Activated CD8-positive, alpha-beta T cell treated with anti-CD3 and anti-CD28 coated beads, Interleukin-2, amount 10 ng/mL, durations not matched to agents 7 days and 5 days (primary cell): ENCODE results near the gene STXBP2. TPM values are rescaled to one million over a fixed set of nuclear protein-coding genes. Genes with fewer than 3 reads are reported as not detected.

Source experiments
- ATAC-seq: fragments of 150-1000 bp; cut with Tn5 transposase; one replicate; pipeline ENCODE4 v1.10.0; 2021; ENCODE audit warnings: moderate library complexity
- CTCF ChIA-PET: fragments of 350-600 bp; sonication (Branson Sonifier 250); formaldehyde crosslinking; loops from one replicate; lab custom pipeline; 2021; ENCODE audit warnings: antibody characterized with exemption; lab: Charles Lee
- POLR2A ChIA-PET: fragments of 350-600 bp; sonication (Branson Sonifier 250); formaldehyde crosslinking; loops from one replicate; lab custom pipeline; 2021; ENCODE audit warnings: antibody characterized with exemption; lab: Charles Lee
- DNase-seq: peaks from one replicate; pipeline ENCODE4 v3.0.0-alpha.2; 2020
- H3K27ac Mint-ChIP-seq: one replicate; pipeline ENCODE4 v1.8.0; 2021; ENCODE audit warnings: mild to moderate bottlenecking, mixed read lengths
- H3K27me3 Mint-ChIP-seq: one replicate; pipeline ENCODE4 v1.8.0; 2021; ENCODE audit warnings: low read depth, mixed read lengths
- H3K36me3 Mint-ChIP-seq: one replicate; pipeline ENCODE4 v1.8.0; 2021; ENCODE audit warnings: low read depth, mixed read lengths
- H3K4me1 Mint-ChIP-seq: one replicate; pipeline ENCODE4 v1.8.0; 2021; ENCODE audit warnings: low read depth, mixed read lengths
- H3K4me3 Mint-ChIP-seq: one replicate; pipeline ENCODE4 v1.8.0; 2021; ENCODE audit warnings: mild to moderate bottlenecking, mixed read lengths
- H3K9me3 Mint-ChIP-seq: one replicate; pipeline ENCODE4 v1.8.0; 2022; ENCODE audit warnings: mixed read lengths; ENCODE audit not compliant: insufficient read depth
- total RNA-seq, 2 experiments: library from RNA; stranded (reverse); gene quantifications; one replicate each; pipeline ENCODE4 v1.2.3, GENCODE V29; 2021

Gene STXBP2
- total RNA-seq, 2 experiments from 2014 or later, result 162 to 168 TPM

- CTCF ChIA-PET, result no interaction called here
- Mint-ChIP-seq H3K9me3 (no peaks in the 10 kb centered on the region), H3K27ac (no peak overlapping the region), H3K4me3 (no peak overlapping the region), H3K27me3 (no peaks in the 10 kb centered on the region), H3K36me3 (peaks cover 19% of the 10 kb centered on the region), H3K4me1 (peaks cover 6% of the 10 kb centered on the region)
- no peak for DNase-seq
- POLR2A ChIA-PET, result no interaction called here
- no peak for ATAC-seq
Observed at GRCh38 chr19:7647156-7647555, 10.2 kb downstream of the STXBP2 start.

DNA sequence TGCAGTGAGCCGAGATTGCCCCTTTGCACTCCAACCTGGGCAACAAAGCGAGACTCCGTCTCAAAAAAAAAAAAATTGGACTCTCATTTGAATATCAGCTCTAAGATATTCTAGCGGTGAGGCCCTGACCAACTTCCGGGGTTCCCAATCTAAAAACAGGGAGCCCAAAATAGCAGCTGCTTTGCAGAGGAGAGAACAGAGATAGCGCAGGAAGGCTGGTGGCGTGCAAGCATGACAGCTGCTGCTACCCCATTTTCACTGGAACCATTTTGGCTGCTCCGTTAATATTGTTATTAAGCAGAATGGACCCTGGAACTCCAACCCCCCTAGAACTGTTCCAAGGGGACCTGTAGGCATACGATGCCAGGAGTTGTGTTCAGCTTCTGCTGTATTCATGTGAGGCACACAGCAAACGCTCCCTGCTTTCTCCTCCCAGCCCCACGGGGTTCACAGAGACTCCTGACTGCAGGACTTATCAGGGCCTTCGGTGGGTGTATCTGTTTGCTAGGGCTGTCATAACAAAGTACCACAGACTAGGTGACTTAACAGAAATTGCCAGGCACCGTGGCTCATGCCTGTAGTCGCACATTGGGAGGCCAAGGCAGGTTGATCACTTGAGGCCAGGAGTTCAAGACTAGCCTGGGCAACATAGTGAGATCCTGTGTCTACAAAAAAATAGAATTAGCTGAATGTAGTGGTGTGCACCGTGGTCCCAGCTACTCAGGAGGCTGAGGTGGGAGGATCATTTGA, 11.5 kb downstream of the STXBP2 start:
- H3K27me3 Mint-ChIP-seq, result no peaks in the 10 kb centered on the region
- DNase-seq, result no peak
- peaks cover 12% of the 10 kb centered on the region for H3K36me3 Mint-ChIP-seq
- ChIA-PET CTCF (interaction anchor here (0.8 to 11.0 kb wide), 5 partner anchors 19 to 151 kb away, joined by 3 to 100 read pairs (median 3); partner anchors contain the start of genes PET100, TRAPPC5 and XAB2), POLR2A (interaction anchor here (0.7 to 1.1 kb wide), 3 partner anchors 11 to 36 kb away, joined by 4 read pairs; partner anchors contain the start of gene RETN)
- no peaks in the 10 kb centered on the region for H3K9me3 Mint-ChIP-seq
- no peak overlapping the region for H3K4me3 Mint-ChIP-seq
- H3K4me1 Mint-ChIP-seq, result peaks cover 12% of the 10 kb centered on the region
- H3K27ac Mint-ChIP-seq, result no peak overlapping the region
- no peak for ATAC-seq

- H3K27me3 Mint-ChIP-seq, result no peaks in the 10 kb centered on the region
- no peak overlapping the region for H3K4me3 Mint-ChIP-seq
- H3K27ac Mint-ChIP-seq, result no peak overlapping the region
- H3K36me3 Mint-ChIP-seq, result peaks cover 8% of the 10 kb centered on the region
- DNase-seq (no peak), ATAC-seq (no peak)
- ChIA-PET POLR2A (no interaction called here), CTCF (interaction anchor here (3.3 to 11.0 kb wide), 2 partner anchors 12 to 31 kb away, joined by 15 to 100 read pairs; partner anchors contain the start of genes STXBP2 and TRAPPC5)
- no peaks in the 10 kb centered on the region for H3K9me3 Mint-ChIP-seq
- peaks cover 12% of the 10 kb centered on the region for H3K4me1 Mint-ChIP-seq
Observed at GRCh38 chr19:7650148-7650547, 13.2 kb downstream of the STXBP2 start.

- peaks cover 22% of the 10 kb centered on the region for H3K4me1 Mint-ChIP-seq
- no peaks in the 10 kb centered on the region for H3K27me3 Mint-ChIP-seq
- H3K4me3 Mint-ChIP-seq, result peak overlapping the region; percentile 58
- ATAC-seq (peak; percentile 90), DNase-seq (peak; percentile 91)
- ChIA-PET POLR2A (interaction anchor here (0.8 to 2.7 kb wide), 2 partner anchors 22 to 147 kb away, joined by 3 to 8 read pairs; partner anchors contain the start of genes PET100 and XAB2), CTCF (interaction anchor here (0.6 to 11.0 kb wide), 18 partner anchors 8 to 553 kb away, joined by 3 to 100 read pairs (median 4); partner anchors contain the start of genes PCP2, PET100, RETN and STXBP2)
- peak overlapping the region; percentile 66 for H3K27ac Mint-ChIP-seq
- no peaks in the 10 kb centered on the region for H3K9me3 Mint-ChIP-seq
- peaks cover 3% of the 10 kb centered on the region for H3K36me3 Mint-ChIP-seq
Observed at GRCh38 chr19:7652061-7652641, 15.2 kb downstream of the STXBP2 start.

GRCh38 chr19:7654401-7654800, 17.5 kb downstream of the STXBP2 start:
- ATAC-seq (no peak), DNase-seq (no peak)
- ChIA-PET CTCF (interaction anchor here (11.0 kb wide), 1 partner anchor 27 kb away, joined by 100 read pairs; the partner anchor contains the start of gene TRAPPC5), POLR2A (interaction anchor here (1.0 kb wide), 1 partner anchor 25 kb away, joined by 3 read pairs; the partner anchor contains the start of genes PET100 and XAB2)
- Mint-ChIP-seq H3K4me1 (peaks cover 36% of the 10 kb centered on the region), H3K4me3 (no peak overlapping the region), H3K9me3 (no peaks in the 10 kb centered on the region), H3K36me3 (no peaks in the 10 kb centered on the region), H3K27me3 (no peaks in the 10 kb centered on the region), H3K27ac (no peak overlapping the region)

- no peak overlapping the region for H3K4me3 Mint-ChIP-seq
- no peaks in the 10 kb centered on the region for H3K9me3 Mint-ChIP-seq
- no peak for DNase-seq
- ChIA-PET POLR2A (interaction anchor here (2.9 kb wide), 1 partner anchor 26 kb away, joined by 12 read pairs; the partner anchor contains the start of genes PET100 and XAB2), CTCF (interaction anchor here (0.8 to 11.0 kb wide), 2 partner anchors 18 to 26 kb away, joined by 3 to 100 read pairs; partner anchors contain the start of gene TRAPPC5)
- no peaks in the 10 kb centered on the region for H3K36me3 Mint-ChIP-seq
- H3K27ac Mint-ChIP-seq, result no peak overlapping the region
- no peaks in the 10 kb centered on the region for H3K27me3 Mint-ChIP-seq
- no peak for ATAC-seq
- H3K4me1 Mint-ChIP-seq, result peaks cover 36% of the 10 kb centered on the region
Observed at GRCh38 chr19:7655581-7655980, 18.7 kb downstream of the STXBP2 start.

GRCh38 chr19:7657131-7657751, 20.3 kb downstream of the STXBP2 start:
- ChIA-PET POLR2A (interaction anchor here (2.9 kb wide), 1 partner anchor 27 kb away, joined by 12 read pairs; the partner anchor contains the start of genes PET100 and XAB2), CTCF (interaction anchor here (0.7 to 11.0 kb wide), 5 partner anchors 17 to 143 kb away, joined by 3 to 100 read pairs (median 3); partner anchors contain the start of gene TRAPPC5)
- ATAC-seq, result peak; percentile 58
- peak; percentile 58 for DNase-seq
- no peaks in the 10 kb centered on the region for H3K36me3 Mint-ChIP-seq
- no peaks in the 10 kb centered on the region for H3K9me3 Mint-ChIP-seq
- H3K4me1 Mint-ChIP-seq, result peaks cover 33% of the 10 kb centered on the region
- H3K4me3 Mint-ChIP-seq, result peak overlapping the region; percentile 68
- peaks cover 2% of the 10 kb centered on the region for H3K27me3 Mint-ChIP-seq
- peak overlapping the region; percentile 86 for H3K27ac Mint-ChIP-seq

DNA sequence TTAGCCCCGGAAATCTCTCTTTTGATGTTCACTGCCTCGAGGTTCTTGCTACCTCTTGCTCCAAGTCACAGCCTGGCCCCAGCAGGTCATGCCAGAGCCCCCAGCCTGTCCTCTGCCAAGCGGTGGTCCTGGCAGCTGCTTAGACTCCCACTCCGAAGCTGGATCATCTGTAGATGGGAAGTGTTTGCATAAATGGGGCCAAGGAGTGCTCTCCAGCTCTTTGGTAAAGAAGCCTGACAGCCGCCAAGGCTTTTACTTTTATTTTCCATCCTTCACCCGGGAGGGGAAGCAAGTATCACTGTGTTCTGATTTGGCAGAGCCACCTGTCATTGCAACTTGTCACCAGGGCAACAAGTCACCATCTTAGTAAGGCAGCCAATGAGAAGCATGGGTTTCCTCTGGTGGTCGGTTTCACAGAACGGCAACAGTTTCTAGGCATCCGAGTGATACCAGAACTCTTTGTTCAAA, 21.3 kb downstream of the STXBP2 start:
- ChIA-PET CTCF (interaction anchor here (0.9 to 11.0 kb wide), 5 partner anchors 16 to 211 kb away, joined by 3 to 100 read pairs (median 4); partner anchors contain the start of gene TRAPPC5), POLR2A (interaction anchor here (1.2 to 1.3 kb wide), 3 partner anchors 11 to 29 kb away, joined by 3 to 5 read pairs (median 4); partner anchors contain the start of genes PET100, RETN and XAB2)
- Mint-ChIP-seq H3K27ac (peak overlapping the region; percentile 86), H3K27me3 (peaks cover 2% of the 10 kb centered on the region), H3K4me1 (peaks cover 25% of the 10 kb centered on the region), H3K9me3 (no peaks in the 10 kb centered on the region), H3K4me3 (peak overlapping the region; percentile 68), H3K36me3 (no peaks in the 10 kb centered on the region)
- DNase-seq (peak; percentile 77), ATAC-seq (peak; percentile 94)

DNA sequence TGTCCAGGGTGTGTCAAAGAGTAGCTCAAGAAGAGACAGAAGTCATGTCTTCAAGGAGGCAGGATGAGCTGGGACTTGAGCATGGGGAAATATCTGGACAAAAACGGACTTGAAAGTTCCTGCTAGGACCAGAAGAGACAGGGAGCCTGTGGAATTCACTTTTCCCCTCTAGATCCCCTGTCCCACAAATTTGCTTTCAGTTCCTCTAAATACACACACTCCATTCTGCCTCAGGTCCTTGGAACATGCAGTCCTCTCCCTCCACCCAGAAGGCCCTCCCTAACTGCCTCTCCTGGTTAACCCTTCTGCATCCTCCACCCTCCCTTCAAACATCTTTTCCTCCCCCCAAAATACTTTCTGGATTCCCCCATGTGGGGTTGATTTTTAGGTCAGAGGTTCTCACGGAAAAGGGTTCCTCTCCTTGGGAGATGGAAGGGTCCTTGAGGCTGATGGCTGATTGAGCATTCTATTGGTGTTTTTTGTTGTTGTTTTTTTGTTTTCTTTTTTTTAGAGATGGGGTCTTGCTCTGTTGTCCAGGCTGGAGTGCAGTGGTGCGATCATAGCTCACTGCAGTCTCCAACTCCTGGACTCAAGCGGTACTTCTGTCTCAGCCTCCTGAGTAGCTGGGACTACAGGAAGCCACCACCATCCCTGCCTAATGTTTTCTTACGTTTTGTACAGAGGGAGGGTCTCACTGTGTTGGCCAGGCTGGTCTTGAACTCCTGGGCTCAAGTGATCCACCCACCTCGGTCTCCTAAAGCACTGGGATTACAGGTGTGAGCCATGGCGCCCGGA, 25.0 kb downstream of the STXBP2 start:
- Mint-ChIP-seq H3K4me3 (no peak overlapping the region), H3K9me3 (no peaks in the 10 kb centered on the region), H3K36me3 (no peaks in the 10 kb centered on the region), H3K27ac (no peak overlapping the region), H3K4me1 (peaks cover 16% of the 10 kb centered on the region), H3K27me3 (peaks cover 4% of the 10 kb centered on the region)
- no peak for ATAC-seq
- ChIA-PET POLR2A (no interaction called here), CTCF (interaction anchor here (1.4 to 2.1 kb wide), 3 partner anchors 10 to 94 kb away, joined by 4 to 17 read pairs (median 6); partner anchors contain the start of gene TRAPPC5)
- DNase-seq, result no peak

GRCh38 chr19:7662657-7663056, 25.7 kb downstream of the STXBP2 start:
- Mint-ChIP-seq H3K9me3 (no peaks in the 10 kb centered on the region), H3K4me3 (no peak overlapping the region), H3K27me3 (peaks cover 5% of the 10 kb centered on the region), H3K27ac (no peak overlapping the region), H3K36me3 (no peaks in the 10 kb centered on the region), H3K4me1 (peaks cover 9% of the 10 kb centered on the region)
- POLR2A ChIA-PET, result no interaction called here
- ATAC-seq, result no peak
- CTCF ChIA-PET, result interaction anchor here (1.5 kb wide), 1 partner anchor 18 kb away, joined by 7 read pairs; the partner anchor contains the start of gene TRAPPC5
- DNase-seq, result no peak
